Neural cell (in vitro differentiated cells): Measurements from ENCODE around the gene SLC25A21.

Experiments used
- EP300 ChIP-seq: fragments of 450-650 bp; conservative IDR thresholded peaks from 2 replicates; pipeline ENCODE4 v1.6.1; 2014; ENCODE audit warnings: antibody characterized with exemption, mild to moderate bottlenecking, moderate library complexity; ENCODE audit not compliant: poor library complexity, severe bottlenecking
- EZH2 ChIP-seq: fragments of 200-600, 300-800 bp; shearing (Covaris generic), sonication (generic); IDR thresholded peaks from 2 replicates; pipeline ENCODE4 v1.6.1; 2014; ENCODE audit warnings: antibody characterized with exemption, low read length, borderline replicate concordance, mild to moderate bottlenecking; ENCODE audit not compliant: insufficient read depth, poor library complexity, severe bottlenecking
- POLR2AphosphoS5 ChIP-seq: IDR thresholded peaks from 2 replicates; pipeline ENCODE4 v1.6.1; 2012
- TF ChIP-seq, protein P1 (sequence below): fragments of 450-650 bp; IDR thresholded peaks from 2 replicates; pipeline ENCODE4 v1.5.1; 2014; ENCODE audit warnings: antibody characterized with exemption, mild to moderate bottlenecking, moderate library complexity; ENCODE audit not compliant: poor library complexity, severe bottlenecking

DNA sequence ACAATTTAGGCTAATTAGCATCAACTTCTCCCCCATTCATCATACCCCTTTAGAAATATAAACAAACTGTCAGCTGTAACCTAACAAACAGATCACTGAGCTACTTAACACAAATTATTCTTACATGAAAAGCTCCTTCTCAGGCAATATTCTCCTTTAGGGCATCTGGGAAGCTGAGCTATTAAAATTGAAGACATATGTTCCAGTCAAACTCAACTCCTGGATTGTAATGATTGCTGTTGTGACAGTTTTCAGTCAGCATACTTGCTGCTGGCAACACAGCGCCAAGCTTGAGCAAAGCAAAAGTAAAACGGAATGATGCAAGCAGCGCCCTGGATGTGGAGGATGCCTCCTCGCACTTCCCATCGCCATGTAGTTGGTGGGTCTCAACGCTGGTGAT is 82.4 kb downstream of the SLC25A21 start:
- TF ChIP-seq, protein P1, sequence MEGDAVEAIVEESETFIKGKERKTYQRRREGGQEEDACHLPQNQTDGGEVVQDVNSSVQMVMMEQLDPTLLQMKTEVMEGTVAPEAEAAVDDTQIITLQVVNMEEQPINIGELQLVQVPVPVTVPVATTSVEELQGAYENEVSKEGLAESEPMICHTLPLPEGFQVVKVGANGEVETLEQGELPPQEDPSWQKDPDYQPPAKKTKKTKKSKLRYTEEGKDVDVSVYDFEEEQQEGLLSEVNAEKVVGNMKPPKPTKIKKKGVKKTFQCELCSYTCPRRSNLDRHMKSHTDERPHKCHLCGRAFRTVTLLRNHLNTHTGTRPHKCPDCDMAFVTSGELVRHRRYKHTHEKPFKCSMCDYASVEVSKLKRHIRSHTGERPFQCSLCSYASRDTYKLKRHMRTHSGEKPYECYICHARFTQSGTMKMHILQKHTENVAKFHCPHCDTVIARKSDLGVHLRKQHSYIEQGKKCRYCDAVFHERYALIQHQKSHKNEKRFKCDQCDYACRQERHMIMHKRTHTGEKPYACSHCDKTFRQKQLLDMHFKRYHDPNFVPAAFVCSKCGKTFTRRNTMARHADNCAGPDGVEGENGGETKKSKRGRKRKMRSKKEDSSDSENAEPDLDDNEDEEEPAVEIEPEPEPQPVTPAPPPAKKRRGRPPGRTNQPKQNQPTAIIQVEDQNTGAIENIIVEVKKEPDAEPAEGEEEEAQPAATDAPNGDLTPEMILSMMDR, result no peak
- no peak for TF ChIP-seq EZH2
- TF ChIP-seq POLR2AphosphoS5, result peak; percentile 100
- TF ChIP-seq EP300, result peak; percentile 95
